AG04450 (cell line): ENCODE measurements around the gene DOK5. TPM values are rescaled to one million over a fixed set of nuclear protein-coding genes. Genes with fewer than 3 reads are reported as not detected.

ENCODE experiments used
- CTCF ChIA-PET: fragments of 300-600, 350-600 bp; formaldehyde crosslinking; extraction: SDS; loops from one replicate; lab custom pipeline; 2022; ENCODE audit warnings: antibody characterized with exemption, inconsistent platforms; lab: Charles Lee
- POLR2A ChIA-PET: fragments of 350-600 bp; formaldehyde crosslinking; extraction: SDS; loops from one replicate; lab custom pipeline; 2021; ENCODE audit warnings: antibody characterized with exemption, inconsistent platforms; lab: Yijun Ruan, JAX
- DNase-seq: peaks from one replicate; pipeline ENCODE4 v3.0.0-alpha.2; 2011; ENCODE audit warnings: low read depth, low spot score
- H3K27ac ChIP-seq: one replicate; pipeline ENCODE4 v1.5.1; 2012; ENCODE audit warnings: low read depth, low read length, control low read depth
- H3K27me3 ChIP-seq: one replicate; pipeline ENCODE4 v1.6.0; 2012; ENCODE audit warnings: low read length; ENCODE audit not compliant: control insufficient read depth, insufficient read depth
- H3K4me3 ChIP-seq: 2 replicates; pipeline ENCODE4 v1.5.1; 2011; ENCODE audit warnings: mild to moderate bottlenecking, low read depth, low read length, control low read depth
- H3K9me3 ChIP-seq: 2 replicates; pipeline ENCODE4 v1.5.1; 2012; ENCODE audit warnings: low read length; ENCODE audit not compliant: control insufficient read depth, insufficient read depth
- polyA plus RNA-seq: library from polyadenylated mRNA; depleted of rRNA; stranded (reverse); fragments of >200 nt; gene quantifications from 2 replicates; pipeline ENCODE4 v1.2.3, GENCODE V29; 2011
- TF ChIP-seq, protein P1 (sequence below): IDR thresholded peaks from 2 replicates; pipeline ENCODE4 v1.5.1; 2011; ENCODE audit warnings: low read depth, low read length, control low read depth, inconsistent platforms

Gene DOK5
- polyA plus RNA-seq, 1 experiment = 1.9 TPM

DNA sequence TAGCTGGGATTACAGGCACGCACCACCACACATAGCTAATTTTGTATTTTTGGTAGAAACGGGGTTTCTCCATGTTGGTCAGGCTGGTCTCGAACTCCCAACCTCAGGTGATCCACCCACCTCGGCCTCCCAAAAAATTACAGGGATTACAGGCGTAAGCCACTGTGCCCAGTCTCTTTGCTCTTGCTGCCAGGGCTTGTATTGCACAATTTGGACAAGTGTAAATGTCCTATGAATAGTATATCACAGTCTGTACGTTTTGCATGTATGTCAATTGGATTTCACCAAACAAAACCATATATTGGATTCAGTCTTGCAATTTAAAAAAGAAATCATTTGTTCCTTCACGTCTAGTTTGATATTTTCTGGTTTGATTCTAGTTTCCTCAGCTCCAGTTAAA, 2.1 kb upstream of the DOK5 start:
- Histone ChIP-seq H3K27ac (no peak overlapping the region), H3K4me3 (no peak overlapping the region), H3K9me3 (no peaks in the 10 kb centered on the region; the same call in 1 of the 2 replicates), H3K27me3 (peaks cover 23% of the 10 kb centered on the region)
- TF ChIP-seq, protein P1, sequence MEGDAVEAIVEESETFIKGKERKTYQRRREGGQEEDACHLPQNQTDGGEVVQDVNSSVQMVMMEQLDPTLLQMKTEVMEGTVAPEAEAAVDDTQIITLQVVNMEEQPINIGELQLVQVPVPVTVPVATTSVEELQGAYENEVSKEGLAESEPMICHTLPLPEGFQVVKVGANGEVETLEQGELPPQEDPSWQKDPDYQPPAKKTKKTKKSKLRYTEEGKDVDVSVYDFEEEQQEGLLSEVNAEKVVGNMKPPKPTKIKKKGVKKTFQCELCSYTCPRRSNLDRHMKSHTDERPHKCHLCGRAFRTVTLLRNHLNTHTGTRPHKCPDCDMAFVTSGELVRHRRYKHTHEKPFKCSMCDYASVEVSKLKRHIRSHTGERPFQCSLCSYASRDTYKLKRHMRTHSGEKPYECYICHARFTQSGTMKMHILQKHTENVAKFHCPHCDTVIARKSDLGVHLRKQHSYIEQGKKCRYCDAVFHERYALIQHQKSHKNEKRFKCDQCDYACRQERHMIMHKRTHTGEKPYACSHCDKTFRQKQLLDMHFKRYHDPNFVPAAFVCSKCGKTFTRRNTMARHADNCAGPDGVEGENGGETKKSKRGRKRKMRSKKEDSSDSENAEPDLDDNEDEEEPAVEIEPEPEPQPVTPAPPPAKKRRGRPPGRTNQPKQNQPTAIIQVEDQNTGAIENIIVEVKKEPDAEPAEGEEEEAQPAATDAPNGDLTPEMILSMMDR = no peak
- POLR2A ChIA-PET = no interaction called here
- CTCF ChIA-PET = interaction anchor here (1.0 kb wide), 1 partner anchor 176 kb away, joined by 3 read pairs; no protein-coding TSS in a partner anchor
- no peak for DNase-seq

DNA sequence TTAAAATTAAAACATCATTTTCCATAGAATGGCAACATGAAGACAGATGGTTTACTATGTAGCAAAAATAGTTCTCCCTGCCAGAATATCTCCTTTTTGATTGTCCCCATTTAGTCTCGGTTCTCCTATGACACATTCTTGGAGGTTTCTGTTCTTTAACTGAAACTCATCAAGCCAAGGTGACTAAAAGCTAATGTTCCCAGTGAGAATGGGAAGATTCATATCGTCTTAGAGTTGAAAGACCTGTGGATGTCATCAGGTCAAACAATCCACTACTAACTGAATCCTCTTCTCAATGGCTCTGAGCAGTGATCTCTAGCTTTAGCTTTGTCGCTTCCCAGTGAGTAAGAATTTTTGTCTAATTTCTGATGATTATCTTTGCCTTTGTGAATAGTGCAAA, 1.3 kb upstream of the DOK5 start:
- no peak overlapping the region for H3K27ac ChIP-seq
- no peaks in the 10 kb centered on the region; the same call in 1 of the 2 replicates for H3K9me3 ChIP-seq
- CTCF ChIA-PET = no interaction called here
- peaks cover 23% of the 10 kb centered on the region for H3K27me3 ChIP-seq
- no peak for DNase-seq
- POLR2A ChIA-PET = no interaction called here
- TF ChIP-seq, protein P1 = no peak
- H3K4me3 ChIP-seq = no peak overlapping the region

DNA sequence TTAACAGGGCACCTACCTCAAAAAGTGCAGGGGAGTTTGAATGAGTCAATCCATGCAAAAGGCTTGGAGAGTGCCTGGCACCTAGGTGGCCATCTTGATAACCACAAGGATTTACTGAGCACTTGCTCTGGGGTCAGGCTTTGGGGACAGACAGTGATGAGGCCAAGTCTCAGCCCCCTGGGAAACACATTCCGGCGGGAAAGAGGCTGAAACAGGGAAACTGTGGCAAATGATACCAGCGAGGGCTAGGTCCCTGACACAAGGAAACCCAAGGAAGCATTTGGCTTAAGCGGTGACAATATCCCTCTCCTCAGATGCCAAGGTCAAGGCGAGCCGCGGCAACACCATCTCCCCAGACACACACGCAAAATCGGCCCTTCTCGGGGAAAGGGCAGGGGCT, 527 bp upstream of the DOK5 start:
- ChIA-PET POLR2A (no interaction called here), CTCF (no interaction called here)
- TF ChIP-seq, protein P1 = no peak
- H3K27ac ChIP-seq = no peak overlapping the region
- no peaks in the 10 kb centered on the region; the same call in 1 of the 2 replicates for H3K9me3 ChIP-seq
- no peak for DNase-seq
- H3K27me3 ChIP-seq = peaks cover 23% of the 10 kb centered on the region
- peak overlapping the region; percentile 64; the same call in 1 of the 2 replicates for H3K4me3 ChIP-seq

DNA sequence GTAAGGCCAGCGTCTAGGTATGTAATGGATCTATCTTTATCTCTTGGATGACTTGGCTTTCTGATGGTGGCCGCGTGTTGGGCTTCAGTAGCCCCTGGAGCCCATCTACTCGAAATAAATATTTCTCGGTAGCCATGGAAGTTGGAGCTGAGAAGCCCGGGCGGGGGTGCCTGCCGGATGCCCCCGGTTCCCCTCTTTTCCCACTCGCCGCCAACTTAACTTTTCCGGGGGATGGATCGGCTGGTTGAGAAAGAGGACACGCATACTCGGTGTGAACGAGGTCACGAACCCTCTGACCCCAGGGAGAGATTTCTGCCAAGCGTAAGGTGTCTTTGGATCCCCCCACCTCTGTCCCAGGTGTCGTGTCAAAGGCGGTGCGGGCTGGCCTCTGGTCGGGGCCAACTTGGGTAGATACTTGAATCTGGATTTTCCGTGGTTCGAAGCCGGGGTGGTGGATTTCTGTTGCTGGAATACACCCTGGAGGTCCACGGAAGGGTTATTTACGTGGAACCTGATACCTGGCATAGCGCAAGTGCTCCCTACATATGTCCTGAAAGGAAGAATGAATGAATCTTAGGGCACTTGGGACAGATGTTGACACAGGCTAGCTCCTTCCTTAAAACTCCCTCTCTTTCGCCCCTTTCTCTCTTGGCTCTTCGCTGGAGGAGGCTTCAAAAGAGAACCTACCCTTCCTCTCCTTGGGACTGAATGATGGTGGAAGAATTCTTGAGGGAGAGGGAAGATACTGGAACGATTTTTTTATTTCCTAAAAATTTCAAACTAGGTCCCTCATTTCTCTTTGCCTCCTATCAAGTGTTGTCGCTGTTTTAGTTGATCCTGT, 996 bp downstream of the DOK5 start:
- H3K9me3 ChIP-seq = no peaks in the 10 kb centered on the region; the same call in 1 of the 2 replicates
- ChIA-PET CTCF (no interaction called here), POLR2A (no interaction called here)
- peak overlapping the region; percentile 11 for H3K27ac ChIP-seq
- TF ChIP-seq, protein P1 = no peak
- DNase-seq = no peak
- peaks cover 23% of the 10 kb centered on the region for H3K27me3 ChIP-seq
- peak overlapping the region; percentile 64 for H3K4me3 ChIP-seq
